SK-N-SH (cell line): Measurements from ENCODE around the gene COL4A6. TPM values are rescaled to one million over a fixed set of nuclear protein-coding genes. Genes with fewer than 3 reads are reported as not detected.

Experiments used
- CTCF ChIA-PET: fragments of 300-600, 350-600 bp; formaldehyde crosslinking; extraction: SDS; loops from one replicate; lab custom pipeline; 2021; lab: Yijun Ruan, JAX
- POLR2A ChIA-PET: fragments of 350-600 bp; sonication (Branson Sonifier 250); formaldehyde crosslinking; extraction: SDS; loops from one replicate; lab custom pipeline; 2020; ENCODE audit warnings: antibody characterized with exemption, inconsistent platforms; lab: Yijun Ruan, JAX
- DNase-seq: peaks from one replicate; pipeline ENCODE4 v3.0.0; 2012
- H2AFZ ChIP-seq: fragments of 200-600 bp; sonication (generic); 2 replicates; pipeline ENCODE4 v1.8.1; 2016; ENCODE audit warnings: antibody characterized with exemption, mild to moderate bottlenecking, low read depth
- H3F3A ChIP-seq: fragments of 200-600 bp; sonication (generic); replicated peaks from 2 replicates; pipeline ENCODE3; 2016; ENCODE audit warnings: antibody characterized with exemption, mild to moderate bottlenecking; ENCODE audit not compliant: insufficient read depth
- H3K27ac ChIP-seq, 2 experiments: fragments of 200-500 bp in 1 of 2; fragments of 200-600 bp in 1 of 2; sonication (Bioruptor generic) in 1 of 2; sonication (generic), shearing (Covaris generic) in 1 of 2; 2 replicates each; pipeline versions ENCODE4 v1.5.1 to v1.6.1; 2014 to 2016; ENCODE audit warnings: low read depth in 2 of 2, inconsistent platforms in 1 of 2, low read length in 1 of 2, mild to moderate bottlenecking in 1 of 2, mixed read lengths in 1 of 2
- H3K27me3 ChIP-seq: fragments of 200-600 bp; sonication (generic), shearing (Covaris generic); 2 replicates; pipeline ENCODE4 v1.6.1; 2016; ENCODE audit warnings: mixed run types; ENCODE audit not compliant: insufficient read depth
- H3K36me3 ChIP-seq, 2 experiments: fragments of 200-500 bp in 1 of 2; fragments of 200-600 bp in 1 of 2; sonication (Bioruptor generic) in 1 of 2; sonication (generic) in 1 of 2; replicated peaks in 1 of 2; 2 replicates each; pipeline versions ENCODE3 to v1.5.1; 2014 to 2016; ENCODE audit warnings: low read length in 1 of 2, mild to moderate bottlenecking in 1 of 2; ENCODE audit not compliant: insufficient read depth in 2 of 2, control insufficient read depth in 1 of 2
- H3K4me1 ChIP-seq, 2 experiments: fragments of 200-500 bp in 1 of 2; fragments of 200-600 bp in 1 of 2; sonication (Bioruptor generic) in 1 of 2; sonication (generic), shearing (Covaris generic) in 1 of 2; 2 replicates each; pipeline versions ENCODE4 v1.5.1 to v1.6.1; 2014 to 2016; ENCODE audit warnings: low read depth in 1 of 2, low read length in 1 of 2, mixed run types in 1 of 2; ENCODE audit not compliant: insufficient read depth in 2 of 2, control insufficient read depth in 1 of 2
- H3K4me2 ChIP-seq: fragments of 200-600 bp; sonication (generic), shearing (Covaris generic); 2 replicates; pipeline ENCODE4 v1.6.1; 2017; ENCODE audit warnings: mixed run types
- H3K4me3 ChIP-seq, 2 experiments: fragments of 200-500 bp in 1 of 2; fragments of 200-600 bp in 1 of 2; sonication (Bioruptor generic) in 1 of 2; sonication (generic), shearing (Covaris generic) in 1 of 2; 2 replicates each; pipeline versions ENCODE4 v1.5.1 to v1.8.1; 2014 to 2016; ENCODE audit warnings: low read depth in 2 of 2, inconsistent platforms in 1 of 2, low read length in 1 of 2, mild to moderate bottlenecking in 1 of 2, mixed read lengths in 1 of 2, moderate library complexity in 1 of 2
- H3K79me2 ChIP-seq: fragments of 200-600 bp; sonication (generic); 2 replicates; pipeline ENCODE4 v1.8.1; 2017; ENCODE audit warnings: mild to moderate bottlenecking; ENCODE audit not compliant: insufficient read depth
- H3K9ac ChIP-seq: fragments of 200-600 bp; sonication (generic); 2 replicates; pipeline ENCODE4 v1.6.1; 2017; ENCODE audit warnings: mixed run types
- H3K9me2 ChIP-seq: fragments of 200-600 bp; sonication (generic); 2 replicates; pipeline ENCODE4 v1.6.1; 2017; ENCODE audit warnings: mixed run types
- H3K9me3 ChIP-seq: fragments of 200-600 bp; sonication (generic); 2 replicates; pipeline ENCODE4 v1.6.1; 2017; ENCODE audit warnings: mixed run types, mild to moderate bottlenecking, moderate library complexity
- H4K20me1 ChIP-seq: fragments of 200-600 bp; sonication (generic); 2 replicates; pipeline ENCODE4 v1.6.1; 2017; ENCODE audit warnings: mild to moderate bottlenecking, mixed run types; ENCODE audit not compliant: insufficient read depth
- FOSL2 ChIP-seq: IDR thresholded peaks from 2 replicates; pipeline ENCODE4 v1.4.0; 2012; ENCODE audit warnings: low read depth, mild to moderate bottlenecking, moderate library complexity, borderline replicate concordance
- GABPA ChIP-seq: IDR thresholded peaks from 2 replicates; pipeline ENCODE4 v1.4.0; 2012; ENCODE audit warnings: low read depth, mild to moderate bottlenecking
- GATA2 ChIP-seq: sonication (generic); formaldehyde crosslinking; IDR thresholded peaks from 2 replicates; pipeline ENCODE4 v1.5.0; 2020; ENCODE audit warnings: mild to moderate bottlenecking, missing genetic modification reagents
- IRF3 ChIP-seq: fragments of 150-350 bp; IDR thresholded peaks from 2 replicates; pipeline ENCODE4 v1.6.1; 2016; ENCODE audit warnings: mild to moderate bottlenecking, low read depth, low read length
- JUND ChIP-seq: IDR thresholded peaks from 2 replicates; pipeline ENCODE4 v1.4.0; 2012
- MXI1 ChIP-seq: IDR thresholded peaks from 2 replicates; pipeline ENCODE4 v1.6.1; 2012; ENCODE audit warnings: mild to moderate bottlenecking, low read depth, low read length, improper control_type of control experiment
- NRF1 ChIP-seq: IDR thresholded peaks from 2 replicates; pipeline ENCODE4 v1.6.1; 2012; ENCODE audit warnings: low read depth, mild to moderate bottlenecking, low read length
- POLR2AphosphoS5 ChIP-seq: IDR thresholded peaks from 2 replicates; pipeline ENCODE4 v1.6.1; 2012; ENCODE audit warnings: low read depth, low read length
- REST ChIP-seq: IDR thresholded peaks from 2 replicates; pipeline ENCODE4 v1.6.1; 2012; ENCODE audit warnings: mild to moderate bottlenecking, low read depth, low read length, moderate library complexity
- RFX5 ChIP-seq: IDR thresholded peaks from 2 replicates; pipeline ENCODE4 v1.6.1; 2012; ENCODE audit warnings: mild to moderate bottlenecking, improper control_type of control experiment, low read length
- SIN3A ChIP-seq: IDR thresholded peaks from 2 replicates; pipeline ENCODE4 v1.6.1; 2012; ENCODE audit warnings: low read depth, mild to moderate bottlenecking, low read length, moderate library complexity, borderline replicate concordance
- WGBS: methylation state at CpG from one replicate; pipeline ENCODE4 v1.1.6; 2017; ENCODE audit warnings: low lambda C conversion rate; 5-methylcytosine and 5-hydroxymethylcytosine counted together
- polyA plus RNA-seq, 3 experiments: library from polyadenylated mRNA; depleted of rRNA; stranded (reverse); fragments of >200 nt; gene quantifications; 2 replicates each; pipeline ENCODE4 v1.2.3, GENCODE V29; 2012
- TF ChIP-seq, protein P1 (sequence below): fragments of 200-600 bp; sonication (generic); IDR thresholded peaks from 2 replicates; pipeline ENCODE4 v1.6.1; 2017; ENCODE audit warnings: antibody characterized with exemption, mild to moderate bottlenecking, moderate library complexity
- TF ChIP-seq, protein P2 (sequence below): IDR thresholded peaks from 2 replicates; pipeline ENCODE4 v1.4.0; 2012; ENCODE audit warnings: low read depth

The COL4A6 gene
- polyA plus RNA-seq, 1 of the 3 experiments (the other 2 are of a cell fraction), result not detected

DNA sequence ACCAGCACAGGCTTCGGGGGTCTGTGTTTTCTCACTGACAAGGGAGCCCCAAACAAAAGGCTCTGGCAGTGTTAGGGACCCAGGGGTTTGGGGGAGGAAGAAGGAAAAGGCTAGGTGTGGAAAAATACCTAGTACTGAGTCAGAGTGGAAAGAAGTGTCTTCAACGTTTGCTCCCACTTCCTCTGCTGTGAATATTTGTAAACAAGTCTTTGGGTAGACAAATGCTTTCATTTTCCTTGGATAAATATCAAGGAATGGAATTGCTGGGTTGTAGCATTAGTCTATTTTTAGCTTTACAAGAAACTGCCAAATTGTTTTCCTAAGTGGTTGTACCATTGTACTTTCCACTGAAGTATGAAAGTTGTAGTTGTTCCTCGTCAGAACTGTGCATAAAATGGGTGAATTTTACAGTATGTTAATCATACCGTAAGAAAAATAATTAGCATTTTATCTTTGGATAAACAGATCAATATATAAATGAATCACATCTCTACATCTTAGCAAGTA lies 18.8 kb upstream of the COL4A6 start:
- ChIA-PET POLR2A (no interaction called here), CTCF (no interaction called here)
- H3K9ac ChIP-seq, result no peak overlapping the region
- no peaks in the 10 kb centered on the region for H3K9me3 ChIP-seq
- H3K4me1 ChIP-seq, result no peaks in the 10 kb centered on the region
- TF ChIP-seq REST, result no peak
- no peak for TF ChIP-seq SIN3A
- TF ChIP-seq, protein P1, sequence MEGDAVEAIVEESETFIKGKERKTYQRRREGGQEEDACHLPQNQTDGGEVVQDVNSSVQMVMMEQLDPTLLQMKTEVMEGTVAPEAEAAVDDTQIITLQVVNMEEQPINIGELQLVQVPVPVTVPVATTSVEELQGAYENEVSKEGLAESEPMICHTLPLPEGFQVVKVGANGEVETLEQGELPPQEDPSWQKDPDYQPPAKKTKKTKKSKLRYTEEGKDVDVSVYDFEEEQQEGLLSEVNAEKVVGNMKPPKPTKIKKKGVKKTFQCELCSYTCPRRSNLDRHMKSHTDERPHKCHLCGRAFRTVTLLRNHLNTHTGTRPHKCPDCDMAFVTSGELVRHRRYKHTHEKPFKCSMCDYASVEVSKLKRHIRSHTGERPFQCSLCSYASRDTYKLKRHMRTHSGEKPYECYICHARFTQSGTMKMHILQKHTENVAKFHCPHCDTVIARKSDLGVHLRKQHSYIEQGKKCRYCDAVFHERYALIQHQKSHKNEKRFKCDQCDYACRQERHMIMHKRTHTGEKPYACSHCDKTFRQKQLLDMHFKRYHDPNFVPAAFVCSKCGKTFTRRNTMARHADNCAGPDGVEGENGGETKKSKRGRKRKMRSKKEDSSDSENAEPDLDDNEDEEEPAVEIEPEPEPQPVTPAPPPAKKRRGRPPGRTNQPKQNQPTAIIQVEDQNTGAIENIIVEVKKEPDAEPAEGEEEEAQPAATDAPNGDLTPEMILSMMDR, result no peak
- no peak for TF ChIP-seq FOSL2
- no peak for TF ChIP-seq JUND
- no peak for TF ChIP-seq POLR2AphosphoS5
- no peak for TF ChIP-seq MXI1
- TF ChIP-seq NRF1, result no peak
- TF ChIP-seq GABPA, result no peak
- TF ChIP-seq, protein P2, sequence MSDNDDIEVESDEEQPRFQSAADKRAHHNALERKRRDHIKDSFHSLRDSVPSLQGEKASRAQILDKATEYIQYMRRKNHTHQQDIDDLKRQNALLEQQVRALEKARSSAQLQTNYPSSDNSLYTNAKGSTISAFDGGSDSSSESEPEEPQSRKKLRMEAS, result no peak
- TF ChIP-seq RFX5, result no peak
- TF ChIP-seq GATA2, result no peak
- TF ChIP-seq IRF3, result no peak
- H3F3A ChIP-seq, result no peaks in the 10 kb centered on the region
- H4K20me1 ChIP-seq, result no peaks in the 10 kb centered on the region
- DNase-seq, result no peak
- H2AFZ ChIP-seq, result no peak overlapping the region
- no peaks in the 10 kb centered on the region for H3K79me2 ChIP-seq
- no peak overlapping the region for H3K27ac ChIP-seq
- no peak overlapping the region for H3K4me3 ChIP-seq
- H3K27me3 ChIP-seq, result 0 out of 2 replicates have a peak, but pooled peaks cover 8% of the 10 kb centered on the region
- H3K4me2 ChIP-seq, result no peak overlapping the region
- no peaks in the 10 kb centered on the region for H3K9me2 ChIP-seq
- no peaks in the 10 kb centered on the region for H3K36me3 ChIP-seq
- WGBS, result 9% methylated on average over 4 of the region's 4 CpGs
